H1 (cell line): Measurements from ENCODE around the gene SNX32. TPM values are rescaled to one million over a fixed set of nuclear protein-coding genes. Genes with fewer than 3 reads are reported as not detected.

Source experiments
- CTCF ChIA-PET: fragments of 300-600 bp; sonication (Branson Sonifier 250); formaldehyde crosslinking; loops from one replicate; lab custom pipeline; 2021; ENCODE audit not compliant: partially characterized antibody; lab: Charles Lee
- POLR2A ChIA-PET: fragments of 300-600 bp; sonication (Branson Sonifier 250); formaldehyde crosslinking; loops from one replicate; lab custom pipeline; 2021; ENCODE audit warnings: inconsistent platforms; ENCODE audit not compliant: partially characterized antibody; lab: Charles Lee
- DNase-seq, 2 experiments: peaks; one replicate each; pipeline versions ENCODE4 v3.0.0 to v3.0.0-alpha.2; 2010 to 2022; ENCODE audit warnings: low spot score in 2 of 2, low read depth in 1 of 2, mixed read lengths in 1 of 2
- FAIRE-seq: peaks from 2 replicates; lab custom pipeline; 2011; peaks lifted over from hg19 to GRCh38; lab: Jason Lieb, UNC
- H2AFZ ChIP-seq: 2 replicates; pipeline ENCODE4 v1.8.1; 2012; ENCODE audit warnings: low read length, inconsistent platforms
- H2AK5ac ChIP-seq: 2 replicates; pipeline ENCODE4 v1.6.1; 2013; ENCODE audit warnings: low read depth, low read length
- H2BK120ac ChIP-seq: replicated peaks from 2 replicates; pipeline ENCODE3; 2013; ENCODE audit warnings: low read depth, low read length, inconsistent platforms
- H2BK12ac ChIP-seq: 2 replicates; pipeline ENCODE4 v1.6.1; 2013; ENCODE audit warnings: low read depth, low read length
- H2BK15ac ChIP-seq: 2 replicates; pipeline ENCODE4 v1.6.1; 2013; ENCODE audit warnings: low read length
- H2BK20ac ChIP-seq: 2 replicates; pipeline ENCODE4 v1.6.1; 2013; ENCODE audit warnings: low read length
- H2BK5ac ChIP-seq: 2 replicates; pipeline ENCODE4 v1.6.1; 2013; ENCODE audit warnings: low read depth, low read length
- H3K14ac ChIP-seq: 2 replicates; pipeline ENCODE4 v1.6.1; 2013; ENCODE audit warnings: inconsistent platforms; ENCODE audit not compliant: insufficient read length
- H3K18ac ChIP-seq: 2 replicates; pipeline ENCODE4 v1.6.1; 2013; ENCODE audit warnings: low read length; ENCODE audit errors: extremely low read depth
- H3K23ac ChIP-seq: 2 replicates; pipeline ENCODE4 v1.6.1; 2013; ENCODE audit warnings: inconsistent platforms; ENCODE audit not compliant: insufficient read length
- H3K23me2 ChIP-seq: 2 replicates; pipeline ENCODE4 v1.6.1; 2013; ENCODE audit warnings: low read depth, low read length
- H3K27ac ChIP-seq: 2 replicates; pipeline ENCODE4 v1.6.1; 2011; ENCODE audit warnings: low read depth, low read length, inconsistent platforms
- H3K27me3 ChIP-seq, 4 experiments: replicated peaks in 1 of 4; 1 replicate in 1 of 4; 2 replicates in 3 of 4; pipeline versions ENCODE4 v1.6.1 to v1.8.1; 2011 to 2013; ENCODE audit warnings: low read length in 3 of 4, mild to moderate bottlenecking in 3 of 4, inconsistent platforms in 2 of 4, mixed read lengths in 2 of 4, moderate library complexity in 1 of 4; ENCODE audit not compliant: control insufficient read depth in 3 of 4, insufficient read depth in 3 of 4; ENCODE audit errors: extremely low read depth in 1 of 4
- H3K36me3 ChIP-seq, 4 experiments: 2 replicates each; pipeline versions ENCODE4 v1.6.1 to v1.8.1; 2011 to 2013; ENCODE audit warnings: mild to moderate bottlenecking in 4 of 4, low read length in 3 of 4, moderate library complexity in 2 of 4, control low read depth in 1 of 4, inconsistent platforms in 1 of 4; ENCODE audit not compliant: insufficient read depth in 4 of 4, control insufficient read depth in 2 of 4
- H3K4ac ChIP-seq: replicated peaks from 2 replicates; pipeline ENCODE3; 2013; ENCODE audit warnings: low read length, low read depth, mixed read lengths, inconsistent platforms; ENCODE audit not compliant: insufficient read length
- H3K4me1 ChIP-seq, 4 experiments: replicated peaks in 1 of 4; 1 replicate in 1 of 4; 2 replicates in 3 of 4; pipeline versions ENCODE4 v1.6.1 to v1.8.1; 2011 to 2013; ENCODE audit warnings: low read length in 3 of 4, inconsistent platforms in 2 of 4, mixed read lengths in 1 of 4; ENCODE audit not compliant: insufficient read depth in 4 of 4, control insufficient read depth in 3 of 4
- H3K4me2 ChIP-seq, 2 experiments: 2 replicates each; pipeline versions ENCODE4 v1.6.1 to v1.8.1; 2011 to 2013; ENCODE audit warnings: low read depth in 2 of 2, low read length in 2 of 2, control low read depth in 1 of 2, inconsistent platforms in 1 of 2, mild to moderate bottlenecking in 1 of 2; ENCODE audit not compliant: insufficient read depth in 1 of 2
- H3K4me3 ChIP-seq, 4 experiments: fragments of 200-600, 300-600 bp in 1 of 4; sonication (generic), shearing (Covaris generic), sonication (Bioruptor Twin) in 1 of 4; 2 replicates each; pipeline versions ENCODE4 v1.5.1 to v1.8.1; 2011 to 2016; ENCODE audit warnings: low read length in 4 of 4, low read depth in 3 of 4, control low read depth in 2 of 4, inconsistent platforms in 2 of 4, mild to moderate bottlenecking in 2 of 4, mixed read lengths in 1 of 4, moderate library complexity in 1 of 4; ENCODE audit not compliant: insufficient read depth in 2 of 4; ENCODE audit errors: extremely low read depth in 1 of 4
- H3K56ac ChIP-seq: replicated peaks from 2 replicates; pipeline ENCODE3; 2013; ENCODE audit warnings: low read depth, mild to moderate bottlenecking, mixed read lengths, low read length, inconsistent platforms; ENCODE audit not compliant: insufficient read length
- H3K79me1 ChIP-seq: 2 replicates; pipeline ENCODE4 v1.6.1; 2013; ENCODE audit warnings: low read depth, low read length, control low read depth
- H3K79me2 ChIP-seq, 2 experiments: 2 replicates each; pipeline versions ENCODE4 v1.6.1 to v1.8.1; 2012 to 2013; ENCODE audit warnings: low read length in 2 of 2, mild to moderate bottlenecking in 2 of 2, inconsistent platforms in 1 of 2; ENCODE audit not compliant: insufficient read depth in 2 of 2, control insufficient read depth in 1 of 2
- H3K9ac ChIP-seq, 4 experiments: replicated peaks in 1 of 4; 1 replicate in 1 of 4; 2 replicates in 3 of 4; pipeline versions ENCODE4 v1.6.1 to v1.8.1; 2011 to 2013; ENCODE audit warnings: low read depth in 3 of 4, low read length in 3 of 4, control low read depth in 2 of 4, mild to moderate bottlenecking in 2 of 4, moderate library complexity in 2 of 4, inconsistent platforms in 1 of 4; ENCODE audit errors: extremely low read depth in 1 of 4
- H3K9me3 ChIP-seq, 2 experiments: 2 replicates each; pipeline versions ENCODE4 v1.6.1 to v1.8.1; 2012 to 2013; ENCODE audit warnings: mild to moderate bottlenecking in 2 of 2, moderate library complexity in 2 of 2, control low read depth in 1 of 2, inconsistent platforms in 1 of 2, low read depth in 1 of 2, low read length in 1 of 2, mixed read lengths in 1 of 2; ENCODE audit not compliant: insufficient read depth in 2 of 2
- H4K20me1 ChIP-seq, 2 experiments: replicated peaks in 1 of 2; 2 replicates each; pipeline versions ENCODE3 to v1.8.1; 2011 to 2013; ENCODE audit warnings: inconsistent platforms in 2 of 2, low read length in 2 of 2, mild to moderate bottlenecking in 1 of 2; ENCODE audit not compliant: insufficient read depth in 2 of 2, control insufficient read depth in 1 of 2
- H4K5ac ChIP-seq: 2 replicates; pipeline ENCODE4 v1.6.1; 2013; ENCODE audit warnings: low read length, low read depth, mixed read lengths, inconsistent platforms; ENCODE audit not compliant: insufficient read length
- H4K8ac ChIP-seq: 2 replicates; pipeline ENCODE4 v1.8.0; 2013; ENCODE audit warnings: mild to moderate bottlenecking, moderate library complexity, low read length, inconsistent platforms; ENCODE audit not compliant: insufficient read depth; ENCODE audit errors: extremely low read depth
- H4K91ac ChIP-seq: replicated peaks from 2 replicates; pipeline ENCODE3; 2013; ENCODE audit warnings: low read length, mixed read lengths, inconsistent platforms; ENCODE audit not compliant: insufficient read length
- CHD1 ChIP-seq: IDR thresholded peaks from 2 replicates; pipeline ENCODE4 v1.6.1; 2012; ENCODE audit warnings: low read depth, low read length, improper control_type of control experiment
- POLR2A ChIP-seq, 2 experiments: IDR thresholded peaks; 1 replicate in 1 of 2; 2 replicates in 1 of 2; pipeline ENCODE4 v1.6.1; 2011; ENCODE audit warnings: low read depth in 2 of 2, low read length in 2 of 2, mild to moderate bottlenecking in 2 of 2; ENCODE audit errors: control extremely low read depth in 1 of 2
- WGBS, 2 experiments: shearing (Covaris generic) in 1 of 2; methylation state at CpG; one replicate each; pipeline versions ENCODE4 v1.1.6 to v1.1.7; 2013 to 2015; ENCODE audit warnings: low lambda C conversion rate in 2 of 2, mixed read lengths in 2 of 2, inconsistent platforms in 1 of 2, low coverage in 1 of 2, missing lambda C conversion rate in 1 of 2; ENCODE audit not compliant: insufficient replicate concordance in 2 of 2, insufficient coverage in 1 of 2, insufficient read length in 1 of 2; ENCODE audit errors: extremely low coverage in 1 of 2, missing lambda C conversion rate in 1 of 2; 5-methylcytosine and 5-hydroxymethylcytosine counted together
- polyA plus RNA-seq, 7 experiments: library from polyadenylated mRNA; depleted of rRNA in 3 of 7; stranded (reverse) in 5 of 7; unstranded in 2 of 7; fragments of >200 nt in 5 of 7; fragments of 200-250 nt in 2 of 7; gene quantifications; 1 replicate in 5 of 7; 2 replicates in 1 of 7; 4 replicates in 1 of 7; pipeline versions ENCODE4 v1.2.1 to v1.2.3, GENCODE V29; 2011 to 2013; ENCODE audit warnings: missing spikeins in 2 of 7, mixed read lengths in 2 of 7
- total RNA-seq: library from RNA; stranded (reverse); fragmentation: NEBNext Ultra II Directional; extraction: Animal tissue kit (Norgen Biotek cat#: 25700); gene quantifications from 2 replicates; pipeline ENCODE4 v1.2.1, GENCODE V29; 2021

SNX32 gene
- total and polyA plus RNA-seq, 2 of the 8 experiments (the other 6 are each of a cell fraction or from before 2014, with no cell fraction given), result 0.76 to 2.2 TPM

GRCh38 chr11:65850217-65851082 is 16.7 kb downstream of the SNX32 start:
- no peak overlapping the region for H4K8ac ChIP-seq
- H3K9me3 ChIP-seq, result peaks cover 7 to 10% of the 10 kb centered on the region in 2 experiments; a peak in 2 of 4 replicates
- no peak overlapping the region for H3K4me2 ChIP-seq
- H2BK20ac ChIP-seq, result no peak overlapping the region
- DNase-seq, result no peak
- H3K79me2 ChIP-seq, result peaks cover 2 to 15% of the 10 kb centered on the region in 2 experiments; a peak in 3 of 4 replicates
- no peak for FAIRE-seq
- no peak overlapping the region for H3K56ac ChIP-seq
- H2BK12ac ChIP-seq, result no peak overlapping the region
- no peak overlapping the region for H3K14ac ChIP-seq
- H3K4me1 ChIP-seq, result peaks cover 0 to 4% (median under 1%) of the 10 kb centered on the region in 4 experiments; a peak in 5 of 7 replicates
- H3K9ac ChIP-seq, result no peak overlapping the region; a peak in 1 of 7 replicates
- H4K5ac ChIP-seq, result no peak overlapping the region
- no peaks in the 10 kb centered on the region for H3K23me2 ChIP-seq
- no peak overlapping the region for H3K18ac ChIP-seq
- POLR2A ChIA-PET, result interaction anchor here (0.8 to 38.3 kb wide), 15 partner anchors 7 to 203 kb away, joined by 3 to 1071 read pairs (median 5); partner anchors contain the start of genes AP5B1, CCDC85B, CFL1 and CTSW
- H4K20me1 ChIP-seq, result peaks cover 14 to 17% of the 10 kb centered on the region in 2 experiments
- no peak overlapping the region for H2BK15ac ChIP-seq
- H3K79me1 ChIP-seq, result peaks cover 8% of the 10 kb centered on the region
- H3K27ac ChIP-seq, result no peak overlapping the region
- H2BK5ac ChIP-seq, result peak overlapping the region; percentile 35
- no peak overlapping the region for H2AFZ ChIP-seq
- 95% methylated on average over 17 of the region's 20 CpGs; no CpG with 5 or more reads in 1 of the 2 experiments for WGBS, 2 experiments
- H2AK5ac ChIP-seq, result no peak overlapping the region
- peaks cover 13 to 26% (median 23%) of the 10 kb centered on the region in 4 experiments for H3K36me3 ChIP-seq
- no peak overlapping the region for H3K23ac ChIP-seq
- H3K4ac ChIP-seq, result no peak overlapping the region
- no peaks in the 10 kb centered on the region; a peak in 1 of 7 replicates for H3K27me3 ChIP-seq
- no peak overlapping the region for H4K91ac ChIP-seq
- H2BK120ac ChIP-seq, result no peak overlapping the region
- CTCF ChIA-PET, result interaction anchor here (0.6 to 15.2 kb wide), 34 partner anchors 9 to 257 kb away, joined by 3 to 283 read pairs (median 6); partner anchors contain the start of genes AP5B1, CCDC85B, CFL1 and CTSW
- H3K4me3 ChIP-seq, result no peak overlapping the region
- TF ChIP-seq POLR2A (IDR thresholded peaks at IDR 0.05; ENCODE audit: control extremely low read depth in 1 of 2, low read depth in 2 of 2, low read length in 2 of 2) (peak in 1 of 2 experiments; percentile 27; a peak in 1 of 3 replicates), CHD1 (no peak)
